ENCODE results near the gene SAE1.

Gene SAE1

DNA sequence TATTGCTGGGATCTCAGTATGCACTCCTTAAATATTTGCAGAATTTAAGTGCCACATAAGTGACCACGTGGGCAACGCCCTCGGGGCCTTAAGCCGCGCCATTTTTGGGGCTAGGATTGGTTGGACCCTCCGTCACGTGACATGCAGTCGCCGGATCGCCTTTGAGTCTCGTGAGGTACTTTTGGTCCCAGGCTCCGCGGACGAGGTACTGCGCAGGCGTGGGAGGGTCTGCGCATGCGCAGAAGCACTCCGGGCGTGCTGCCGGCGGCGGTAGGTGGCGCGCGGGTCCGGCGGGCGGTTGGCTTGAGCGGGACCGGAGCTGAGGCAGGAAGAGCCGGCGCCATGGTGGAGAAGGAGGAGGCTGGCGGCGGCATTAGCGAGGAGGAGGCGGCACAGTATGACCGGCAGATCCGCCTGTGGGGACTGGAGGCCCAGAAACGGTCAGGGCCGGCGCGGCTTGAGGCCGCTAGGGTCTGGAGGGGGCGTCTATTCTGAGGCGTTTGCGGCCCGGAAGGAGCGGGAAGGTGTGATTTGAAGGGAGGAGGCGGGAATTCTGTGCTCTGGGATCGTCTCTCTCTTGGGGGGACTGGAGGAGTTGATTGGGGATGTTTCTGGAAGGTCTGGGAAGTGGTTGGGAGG, at the start of gene SAE1:
TSS of gene SAE1 (plus strand) at position 247 of the 639 bp plus-strand sequence. CDS start at position 343, 96 bp downstream.
- H3K36me3 Mint-ChIP-seq = peaks cover 10% of the 10 kb centered on the region
- peaks cover 46% of the 10 kb centered on the region for H3K4me1 Mint-ChIP-seq (ENCODE audit: low read depth)
- H3K9me3 Mint-ChIP-seq (ENCODE audit: low read depth) = peaks cover 4% of the 10 kb centered on the region
- H3K4me3 Mint-ChIP-seq = peak within 1 kb of the TSS; percentile 96
- no peaks in the 10 kb centered on the region for H3K27me3 Mint-ChIP-seq
- H3K27ac Mint-ChIP-seq = peak within 1 kb of the TSS; percentile 96

DNA sequence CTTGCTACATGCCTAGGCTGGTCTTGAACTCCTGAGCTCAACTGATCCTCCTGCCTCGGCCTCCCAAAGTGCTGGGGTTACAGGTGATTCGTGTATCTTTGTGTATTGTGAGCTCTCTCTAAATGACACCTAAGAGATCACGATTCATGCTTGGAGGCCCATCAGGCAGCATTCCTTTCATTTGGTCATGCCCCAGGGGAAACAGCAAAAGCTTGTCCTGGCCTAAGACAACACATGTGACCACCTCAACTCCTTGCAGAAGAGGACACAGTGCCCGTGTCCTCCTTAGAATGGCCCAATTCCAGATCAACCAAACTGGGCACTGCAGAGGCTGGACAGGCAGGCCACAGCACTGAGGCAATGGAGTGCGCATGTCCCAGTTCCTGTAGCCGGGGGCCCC, 49.5 kb upstream of the SAE1 start:
- Mint-ChIP-seq H3K27me3 (no peaks in the 10 kb centered on the region), H3K36me3 (peaks cover 3% of the 10 kb centered on the region), H3K4me1 (ENCODE audit: low read depth) (no peaks in the 10 kb centered on the region), H3K9me3 (ENCODE audit: low read depth) (no peaks in the 10 kb centered on the region), H3K27ac (no peak overlapping the region), H3K4me3 (no peak overlapping the region)

DNA sequence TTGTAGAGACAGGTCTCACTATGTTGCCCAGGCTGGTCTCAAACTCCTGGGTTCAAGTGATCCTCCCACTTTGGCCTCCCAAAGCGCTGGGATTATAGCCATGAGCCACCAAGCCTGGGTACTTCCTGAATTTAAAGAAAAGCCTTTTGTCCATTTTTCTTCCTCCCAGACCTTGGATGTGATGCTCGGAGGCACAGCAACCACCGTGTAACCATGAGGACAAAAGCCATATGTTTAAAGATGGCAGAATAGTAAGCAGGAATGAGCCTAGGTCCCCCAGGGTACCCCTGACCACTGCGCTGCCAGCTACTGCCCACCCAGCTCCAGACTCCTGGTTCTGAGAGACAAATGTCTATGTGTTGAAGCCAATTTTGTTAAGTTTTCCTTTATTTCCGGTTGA, 48.1 kb upstream of the SAE1 start:
- Mint-ChIP-seq H3K27ac (no peak overlapping the region), H3K4me3 (no peak overlapping the region), H3K9me3 (ENCODE audit: low read depth) (no peaks in the 10 kb centered on the region), H3K27me3 (no peaks in the 10 kb centered on the region), H3K4me1 (ENCODE audit: low read depth) (no peaks in the 10 kb centered on the region), H3K36me3 (peaks cover 3% of the 10 kb centered on the region)

DNA sequence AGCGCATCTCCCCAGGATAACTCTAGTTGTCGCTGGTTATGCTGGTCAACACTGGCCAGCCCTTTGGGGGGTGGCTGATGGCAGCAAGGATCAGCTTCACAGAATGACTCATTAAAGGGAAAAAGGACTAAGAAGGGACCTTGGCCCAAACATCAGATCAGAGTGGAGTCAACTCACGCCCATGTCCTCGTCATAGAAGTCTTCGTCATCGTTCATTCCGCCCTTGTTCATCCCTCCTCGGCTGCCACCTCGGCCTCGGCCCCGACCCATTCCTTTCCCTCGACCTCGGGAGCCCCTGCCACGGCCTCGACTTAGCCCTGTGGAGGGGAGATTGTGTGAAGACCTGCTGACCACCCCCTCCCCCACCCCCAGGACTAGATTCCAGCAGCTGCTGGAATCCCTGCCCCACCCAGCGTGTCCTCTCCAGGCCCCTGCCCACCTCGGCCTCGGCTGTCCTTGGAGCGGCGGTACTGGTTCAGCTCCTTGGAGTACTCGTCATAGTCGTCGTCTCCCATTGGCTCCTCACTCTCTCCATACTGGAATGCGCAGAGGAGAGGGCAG, 45.7 kb upstream of the SAE1 start:
- H3K4me3 Mint-ChIP-seq = no peak overlapping the region
- H3K36me3 Mint-ChIP-seq = peaks cover 3% of the 10 kb centered on the region
- no peaks in the 10 kb centered on the region for H3K9me3 Mint-ChIP-seq (ENCODE audit: low read depth)
- no peaks in the 10 kb centered on the region for H3K4me1 Mint-ChIP-seq (ENCODE audit: low read depth)
- H3K27me3 Mint-ChIP-seq = no peaks in the 10 kb centered on the region
- no peak overlapping the region for H3K27ac Mint-ChIP-seq

DNA sequence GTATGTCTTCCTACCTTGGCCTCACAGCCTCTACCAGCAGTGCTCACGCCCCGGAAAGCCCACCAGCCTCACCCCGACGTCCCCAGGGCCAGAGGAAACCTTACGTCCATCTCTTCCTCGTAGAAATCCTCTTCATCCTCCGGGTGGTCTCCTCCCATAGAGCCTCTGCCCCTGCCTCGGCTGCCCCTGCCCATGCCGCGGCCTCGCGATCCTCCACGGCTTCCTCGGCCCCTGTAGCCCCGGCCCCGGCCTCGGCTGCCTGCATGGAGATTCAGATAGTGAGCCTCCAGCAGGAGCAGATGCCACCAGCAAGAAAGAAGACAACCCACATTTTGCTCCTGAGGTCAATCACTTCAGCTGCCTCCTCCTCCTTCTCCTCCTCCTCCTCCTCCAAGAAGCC, 44.4 kb upstream of the SAE1 start:
- no peaks in the 10 kb centered on the region for H3K27me3 Mint-ChIP-seq
- H3K4me3 Mint-ChIP-seq = no peak overlapping the region
- H3K4me1 Mint-ChIP-seq (ENCODE audit: low read depth) = peaks cover 3% of the 10 kb centered on the region
- peaks cover 6% of the 10 kb centered on the region for H3K36me3 Mint-ChIP-seq
- no peaks in the 10 kb centered on the region for H3K9me3 Mint-ChIP-seq (ENCODE audit: low read depth)
- no peak overlapping the region for H3K27ac Mint-ChIP-seq

DNA sequence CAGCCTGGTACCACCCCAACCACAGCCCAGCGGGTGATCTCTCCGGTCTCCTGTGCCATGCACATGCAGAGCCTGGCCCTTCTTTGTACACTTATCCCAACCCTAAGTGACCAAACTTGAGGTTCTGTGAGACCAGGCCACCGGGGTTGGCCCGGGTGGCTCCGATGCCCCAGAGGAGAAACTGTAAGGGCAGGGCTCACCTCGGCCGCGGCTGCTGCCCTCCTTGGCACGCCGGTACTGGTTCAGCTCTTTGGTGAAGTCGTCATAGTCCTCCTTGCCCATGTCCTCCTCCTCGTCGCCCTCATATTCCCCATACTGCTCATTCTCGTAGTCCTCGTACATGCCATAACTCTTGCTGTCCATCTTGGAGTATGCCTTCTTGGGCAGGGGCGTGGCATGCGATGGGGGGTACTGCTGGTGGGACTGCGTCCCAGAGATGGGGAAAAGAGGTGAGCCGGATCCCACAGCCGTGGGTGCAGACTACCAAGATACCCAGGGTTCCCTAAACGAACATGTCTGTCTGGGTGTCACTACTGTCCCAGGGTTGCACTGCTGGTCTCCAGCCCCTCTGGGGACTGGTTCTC, 40.8 kb upstream of the SAE1 start:
- no peak overlapping the region for H3K4me3 Mint-ChIP-seq
- H3K27ac Mint-ChIP-seq = no peak overlapping the region
- H3K27me3 Mint-ChIP-seq = no peaks in the 10 kb centered on the region
- H3K4me1 Mint-ChIP-seq (ENCODE audit: low read depth) = peaks cover 19% of the 10 kb centered on the region
- H3K36me3 Mint-ChIP-seq = peaks cover 7% of the 10 kb centered on the region
- no peaks in the 10 kb centered on the region for H3K9me3 Mint-ChIP-seq (ENCODE audit: low read depth)

DNA sequence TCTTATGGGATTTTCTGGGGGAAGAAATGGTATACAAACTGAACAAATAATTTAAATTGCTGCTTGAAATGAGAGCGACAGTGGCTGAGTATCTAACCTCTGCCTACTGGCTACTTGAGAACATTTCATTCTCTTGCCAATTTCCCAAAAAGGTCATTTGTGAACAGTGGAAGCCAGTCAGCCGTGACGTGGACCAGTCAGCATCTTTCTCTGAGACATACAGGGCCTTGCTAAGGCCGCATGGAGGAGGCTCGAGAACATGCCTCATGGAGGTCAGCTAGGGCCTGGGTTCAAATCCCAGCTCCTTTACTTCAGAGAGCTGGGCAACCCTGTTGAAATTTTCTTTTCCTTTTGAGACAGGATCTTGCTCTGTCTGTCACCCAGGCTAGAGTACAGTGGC, 37.4 kb upstream of the SAE1 start:
- Mint-ChIP-seq H3K27me3 (no peaks in the 10 kb centered on the region), H3K9me3 (ENCODE audit: low read depth) (no peaks in the 10 kb centered on the region), H3K4me1 (ENCODE audit: low read depth) (peaks cover 45% of the 10 kb centered on the region), H3K4me3 (no peak overlapping the region), H3K27ac (peak overlapping the region; percentile 81), H3K36me3 (peaks cover 7% of the 10 kb centered on the region)

DNA sequence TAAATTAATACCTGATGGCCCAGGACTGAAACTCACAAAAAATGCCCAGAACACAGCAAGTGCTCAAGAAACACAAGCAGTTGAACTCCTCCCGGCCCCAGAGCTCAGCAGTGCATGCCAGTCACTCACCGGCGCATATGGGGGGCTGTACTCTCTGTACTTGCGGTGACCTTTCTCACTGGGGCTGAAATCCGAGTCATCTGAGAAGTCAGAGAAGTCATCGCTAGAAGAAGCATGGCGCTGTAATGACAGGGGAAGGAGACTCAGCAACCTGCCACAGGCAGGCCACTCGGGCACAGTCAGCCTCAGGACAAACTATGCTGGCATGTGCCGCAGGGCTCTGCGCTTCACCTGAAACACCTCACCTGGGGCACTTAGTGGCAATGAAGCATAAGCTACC, 36.8 kb upstream of the SAE1 start:
- peaks cover 7% of the 10 kb centered on the region for H3K36me3 Mint-ChIP-seq
- no peaks in the 10 kb centered on the region for H3K9me3 Mint-ChIP-seq (ENCODE audit: low read depth)
- peaks cover 49% of the 10 kb centered on the region for H3K4me1 Mint-ChIP-seq (ENCODE audit: low read depth)
- H3K4me3 Mint-ChIP-seq = no peak overlapping the region
- peak overlapping the region; percentile 81 for H3K27ac Mint-ChIP-seq
- no peaks in the 10 kb centered on the region for H3K27me3 Mint-ChIP-seq

DNA sequence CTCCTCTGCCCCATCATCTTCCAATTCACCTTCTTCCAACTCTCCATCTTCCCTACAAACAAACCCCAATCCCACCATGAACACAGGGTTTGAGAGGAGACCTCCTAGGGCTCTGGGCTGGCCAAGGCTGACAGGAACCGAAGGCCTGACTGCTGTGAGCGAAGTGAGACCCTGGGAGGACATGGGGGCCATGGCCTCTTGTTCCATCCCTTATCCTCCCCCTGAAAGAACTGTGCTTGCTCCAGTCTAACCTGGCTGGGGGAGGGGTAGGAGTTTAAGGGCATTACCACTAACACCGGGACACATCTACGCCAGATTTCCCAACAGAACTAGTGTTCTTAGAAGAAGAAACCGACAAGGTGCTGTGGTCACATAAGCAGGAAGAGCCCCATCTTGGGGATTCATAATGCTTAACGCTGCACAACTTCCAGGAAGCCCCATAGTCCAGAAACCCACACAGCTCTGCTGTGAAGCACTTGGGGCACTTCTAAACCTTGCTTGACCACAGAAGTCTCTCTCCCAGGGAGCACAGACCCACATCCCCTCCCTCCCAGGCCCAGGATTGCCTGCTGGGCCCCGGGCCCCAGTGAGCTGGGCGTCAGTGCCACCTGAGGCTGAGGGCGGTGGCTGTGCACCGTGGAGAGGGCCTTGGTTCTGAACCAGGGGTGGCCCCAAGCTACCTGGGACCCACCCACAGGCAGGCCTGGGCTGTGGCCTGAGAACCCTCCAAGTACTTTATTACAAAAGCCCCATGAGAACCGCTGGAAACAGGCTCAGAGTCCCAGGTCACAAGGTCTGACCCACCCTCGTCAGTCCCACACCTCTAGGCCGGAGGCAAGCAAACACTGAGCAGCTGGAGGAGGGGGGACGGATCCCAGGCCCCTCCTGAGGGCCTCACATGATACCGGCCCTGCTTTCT, 35.8 kb upstream of the SAE1 start:
- H3K9me3 Mint-ChIP-seq (ENCODE audit: low read depth) = no peaks in the 10 kb centered on the region
- peak overlapping the region; percentile 63 for H3K4me3 Mint-ChIP-seq
- peaks cover 57% of the 10 kb centered on the region for H3K4me1 Mint-ChIP-seq (ENCODE audit: low read depth)
- H3K27me3 Mint-ChIP-seq = no peaks in the 10 kb centered on the region
- peak overlapping the region; percentile 92 for H3K27ac Mint-ChIP-seq
- peaks cover 7% of the 10 kb centered on the region for H3K36me3 Mint-ChIP-seq

DNA sequence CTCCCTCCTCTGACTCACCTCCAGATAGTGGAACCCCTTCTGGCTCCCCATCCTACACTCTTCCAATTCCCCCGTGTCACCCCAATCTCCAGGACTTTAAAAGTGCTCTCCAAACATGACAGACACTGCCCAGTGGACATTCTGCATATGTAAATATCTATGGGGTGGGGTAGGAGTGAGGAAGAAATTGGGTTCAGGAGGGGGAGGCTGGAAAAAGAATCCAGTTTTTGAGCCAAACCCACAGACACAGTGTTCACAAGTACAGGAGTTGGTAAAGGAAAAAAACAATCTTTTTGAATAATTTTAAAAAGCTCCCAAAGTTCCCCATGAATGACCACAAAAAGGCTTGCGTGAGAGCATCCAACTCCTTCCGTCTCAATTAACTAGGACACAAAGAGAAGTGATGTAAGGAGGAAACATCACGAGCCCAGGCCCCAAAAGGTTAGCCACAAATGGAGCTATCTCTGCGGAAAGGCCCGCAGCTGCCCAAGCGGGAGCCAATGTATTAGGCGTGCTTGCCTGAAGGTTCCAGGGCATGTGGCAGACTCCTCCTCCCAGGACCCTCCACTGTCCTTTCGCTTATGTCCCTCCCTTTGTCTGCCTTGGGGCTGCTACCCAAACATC, 35.0 kb upstream of the SAE1 start:
- Mint-ChIP-seq H3K27me3 (no peaks in the 10 kb centered on the region), H3K4me3 (peak overlapping the region; percentile 63), H3K9me3 (ENCODE audit: low read depth) (no peaks in the 10 kb centered on the region), H3K4me1 (ENCODE audit: low read depth) (peaks cover 60% of the 10 kb centered on the region), H3K36me3 (peaks cover 5% of the 10 kb centered on the region), H3K27ac (peak overlapping the region; percentile 92)

DNA sequence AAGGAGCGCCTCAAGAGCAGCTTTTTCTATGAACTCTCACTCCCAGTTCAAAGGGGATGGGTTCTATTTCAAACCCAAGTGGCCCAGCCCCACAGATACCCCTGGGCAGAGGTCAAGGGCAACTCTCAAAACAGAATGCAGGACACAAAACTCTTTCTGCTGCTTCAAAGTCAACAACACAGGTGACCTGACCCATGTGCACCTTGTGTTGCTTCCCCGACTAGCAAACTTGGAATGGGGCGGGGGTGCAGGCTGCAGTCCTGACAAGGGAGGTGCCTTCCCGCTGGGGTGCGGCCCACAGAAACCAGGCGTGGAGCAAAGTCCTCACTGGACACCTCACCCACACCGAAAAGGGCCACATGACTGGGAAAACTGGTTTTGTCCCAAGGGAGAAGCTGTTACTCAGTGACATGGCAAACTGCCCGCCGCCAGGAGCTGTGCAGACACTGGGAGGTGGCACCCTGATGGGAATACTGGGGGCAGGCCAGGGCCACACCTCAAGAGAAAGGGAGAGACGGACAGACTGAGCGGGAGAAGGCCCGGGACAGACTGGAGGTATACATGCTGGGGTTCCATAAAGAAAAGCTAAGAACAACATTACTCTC, 34.4 kb upstream of the SAE1 start:
- Mint-ChIP-seq H3K27me3 (no peaks in the 10 kb centered on the region), H3K4me3 (no peak overlapping the region), H3K4me1 (ENCODE audit: low read depth) (peaks cover 58% of the 10 kb centered on the region), H3K27ac (peak overlapping the region; percentile 92), H3K36me3 (peaks cover 3% of the 10 kb centered on the region), H3K9me3 (ENCODE audit: low read depth) (no peaks in the 10 kb centered on the region)

DNA sequence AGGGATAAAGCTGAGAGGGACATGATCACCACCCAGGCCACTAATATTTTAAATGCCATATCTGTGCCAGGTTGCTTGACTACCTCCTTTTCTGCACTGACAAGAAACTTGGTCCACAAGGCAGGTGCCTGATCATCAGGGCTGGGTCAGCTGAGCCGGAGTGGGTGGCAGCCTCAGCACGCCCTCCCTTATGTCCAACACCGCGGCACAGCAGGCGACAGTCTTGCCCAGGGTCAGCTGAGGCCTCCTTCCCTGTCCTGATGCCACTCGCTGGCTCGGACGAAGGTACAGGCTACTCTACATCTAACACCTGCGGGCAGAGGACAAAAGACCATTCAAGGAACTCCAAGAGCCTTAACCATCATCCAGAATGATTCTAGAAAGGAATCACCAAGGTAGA, 33.9 kb upstream of the SAE1 start:
- Mint-ChIP-seq H3K9me3 (ENCODE audit: low read depth) (no peaks in the 10 kb centered on the region), H3K27ac (peak overlapping the region; percentile 92), H3K4me3 (no peak overlapping the region), H3K4me1 (ENCODE audit: low read depth) (peaks cover 58% of the 10 kb centered on the region), H3K27me3 (no peaks in the 10 kb centered on the region), H3K36me3 (peaks cover 3% of the 10 kb centered on the region)

DNA sequence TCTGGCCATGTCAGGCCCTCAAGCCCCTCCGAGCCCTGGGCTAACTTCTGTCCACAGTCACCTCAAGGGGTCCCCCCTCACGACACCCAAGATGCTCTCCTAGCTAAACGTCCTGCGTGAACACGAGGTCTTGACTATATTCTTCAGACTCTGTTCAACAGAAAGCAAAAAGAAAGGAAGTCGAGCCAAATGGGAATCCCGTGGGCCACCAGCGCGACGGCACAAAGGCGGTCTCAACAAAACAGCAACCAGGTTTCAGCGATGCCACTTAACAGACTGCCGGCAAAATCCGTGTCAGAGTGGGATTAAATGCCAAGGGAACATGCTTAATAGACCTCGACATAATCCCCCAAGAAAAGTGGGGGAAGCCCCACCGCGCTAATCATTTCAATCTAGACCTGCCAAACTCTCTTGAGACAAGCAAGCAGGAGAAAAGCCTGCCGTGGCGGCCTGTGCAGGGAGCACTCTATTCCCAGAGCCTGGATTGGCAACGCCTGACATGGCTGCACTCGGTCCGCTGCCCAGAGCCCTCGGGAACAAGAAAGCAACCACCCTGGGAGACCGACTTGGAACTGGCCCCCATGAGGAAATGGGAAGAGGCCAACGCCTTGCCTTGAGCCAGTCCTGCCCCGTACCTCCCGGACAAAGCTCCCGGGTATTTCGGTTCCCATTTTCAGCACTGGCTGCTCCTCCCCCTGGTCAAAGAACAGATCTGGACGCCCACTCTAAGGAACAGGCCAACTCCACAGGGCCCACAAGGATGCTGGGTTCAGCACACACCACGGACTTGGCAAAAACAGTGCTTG, 33.0 kb upstream of the SAE1 start:
- peaks cover 3% of the 10 kb centered on the region for H3K36me3 Mint-ChIP-seq
- H3K4me3 Mint-ChIP-seq = no peak overlapping the region
- no peak overlapping the region for H3K27ac Mint-ChIP-seq
- H3K27me3 Mint-ChIP-seq = no peaks in the 10 kb centered on the region
- peaks cover 60% of the 10 kb centered on the region for H3K4me1 Mint-ChIP-seq (ENCODE audit: low read depth)
- no peaks in the 10 kb centered on the region for H3K9me3 Mint-ChIP-seq (ENCODE audit: low read depth)

DNA sequence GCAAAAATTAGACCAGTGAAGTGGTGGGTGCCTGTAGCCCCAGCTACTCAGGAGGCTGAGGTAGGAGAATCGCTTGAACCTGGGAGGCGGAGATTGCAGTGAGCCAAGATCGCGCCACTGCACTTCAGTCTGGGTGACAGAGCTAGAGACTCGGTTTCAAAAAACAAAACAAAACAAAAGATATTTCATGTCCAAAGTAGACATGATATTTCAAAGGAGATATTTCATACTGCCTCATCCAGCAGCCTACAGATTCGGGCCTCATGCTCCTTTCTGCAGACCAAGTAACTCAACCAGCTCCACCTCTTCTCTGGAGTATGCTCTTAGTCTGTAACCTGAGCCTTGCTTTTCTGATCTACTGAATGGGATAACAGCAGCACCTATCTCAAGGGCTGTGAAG, 32.0 kb upstream of the SAE1 start:
- Mint-ChIP-seq H3K27ac (peak overlapping the region; percentile 42), H3K4me1 (ENCODE audit: low read depth) (peaks cover 66% of the 10 kb centered on the region), H3K36me3 (peaks cover 3% of the 10 kb centered on the region), H3K4me3 (no peak overlapping the region), H3K27me3 (no peaks in the 10 kb centered on the region), H3K9me3 (ENCODE audit: low read depth) (no peaks in the 10 kb centered on the region)

Measured in activated naive CD8-positive, alpha-beta T cell (primary cell).